ENCODE measurements around the gene MED13L. TPM values are rescaled to one million over a fixed set of nuclear protein-coding genes. Genes with fewer than 3 reads are reported as not detected.

The MED13L gene
- polyA plus RNA-seq, 1 of the 3 experiments (the other 2 are of a cell fraction), result 17.1 TPM

DNA sequence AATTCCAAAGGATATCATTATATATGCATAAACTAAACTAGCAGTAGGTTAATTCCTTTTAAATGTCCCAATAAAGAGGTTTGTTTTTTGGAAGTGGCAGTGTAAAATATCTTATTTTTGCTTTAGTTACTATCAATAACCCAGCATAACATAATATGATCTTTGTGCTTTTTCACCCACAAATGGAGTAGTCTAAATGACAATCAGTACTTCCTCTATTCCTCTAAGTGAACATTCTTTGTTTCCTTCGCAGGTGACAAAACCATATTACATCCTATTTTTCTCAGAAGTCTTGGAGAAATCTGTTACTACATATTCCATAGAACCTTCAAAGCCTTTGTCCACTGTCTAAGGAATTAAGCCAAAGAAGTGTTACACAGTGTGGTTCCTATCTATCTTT is 62.5 kb downstream of the MED13L start:
- WGBS (ENCODE audit: low lambda C conversion rate), result 88% methylated on average over 1 of the region's 1 CpG
- Histone ChIP-seq H2AFZ (ENCODE audit: low read depth) (no peak overlapping the region), H3K9me3 (no peaks in the 10 kb centered on the region), H3K9ac (no peak overlapping the region), H3K9me2 (no peaks in the 10 kb centered on the region), H3K4me1 (ENCODE audit: control insufficient read depth in 1 of 2, insufficient read depth in 2 of 2, low read depth in 1 of 2, low read length in 1 of 2) (peaks cover 0 to 8% of the 10 kb centered on the region in 2 experiments; a peak in 3 of 4 replicates), H3K79me2 (ENCODE audit: insufficient read depth) (peaks cover 100% of the 10 kb centered on the region), H4K20me1 (ENCODE audit: insufficient read depth) (peaks cover 96% of the 10 kb centered on the region), H3K4me2 (no peak overlapping the region), H3K27me3 (ENCODE audit: insufficient read depth) (no peaks in the 10 kb centered on the region), H3K27ac (ENCODE audit: low read depth in 2 of 2, low read length in 1 of 2) (no peak overlapping the region), H3F3A (replicated peaks; ENCODE audit: insufficient read depth) (no peaks in the 10 kb centered on the region), H3K36me3 (replicated peaks in 1 of 2; ENCODE audit: control insufficient read depth in 1 of 2, insufficient read depth in 2 of 2, low read length in 1 of 2) (no peaks in the 10 kb centered on the region), H3K4me3 (ENCODE audit: low read depth in 2 of 2, low read length in 1 of 2) (no peak overlapping the region)
- DNase-seq, result no peak
- ChIA-PET POLR2A (no interaction called here), CTCF (interaction anchor here (1.1 to 1.9 kb wide), 2 partner anchors 16 to 21 kb away, joined by 3 to 5 read pairs; no protein-coding TSS in a partner anchor)
- no peak for TF ChIP-seq NFIC (IDR thresholded peaks at IDR 0.05; ENCODE audit: borderline replicate concordance)
- TF ChIP-seq TEAD4 (IDR thresholded peaks at IDR 0.05; ENCODE audit: borderline replicate concordance, insufficient read depth), result no peak
- TF ChIP-seq FOXM1 (IDR thresholded peaks at IDR 0.05; ENCODE audit: low read depth), result no peak

DNA sequence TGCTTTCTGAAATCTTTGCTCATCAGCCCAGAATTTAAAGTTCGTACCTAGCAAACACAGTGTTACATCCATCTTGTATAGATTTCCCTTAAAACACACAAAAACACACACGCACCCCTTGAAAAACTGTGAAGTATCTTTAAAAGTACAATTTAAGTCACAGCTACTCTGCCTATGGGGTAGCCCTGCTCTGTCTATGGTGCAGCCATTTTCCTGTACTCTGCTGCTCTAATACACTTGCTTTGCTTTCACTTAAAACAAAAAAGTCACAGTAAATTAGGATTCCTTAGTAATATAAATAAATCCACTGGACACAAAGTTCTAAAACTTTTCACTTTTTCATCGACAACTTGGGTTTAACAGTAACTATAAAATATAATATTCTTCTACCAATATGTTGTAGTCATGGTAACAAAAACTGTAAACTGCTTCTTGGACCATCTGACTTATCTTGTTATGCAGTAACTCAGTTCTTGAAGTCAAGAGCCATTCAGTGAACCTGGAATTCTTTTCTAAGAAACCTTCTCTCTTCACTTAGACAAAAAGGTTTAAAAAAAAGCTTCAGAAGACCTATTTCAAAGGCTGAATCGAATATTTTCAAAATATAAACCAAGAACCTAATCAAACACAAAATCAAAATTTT is 63.5 kb downstream of the MED13L start:
- DNase-seq, result no peak
- H3K27ac ChIP-seq (ENCODE audit: low read depth in 2 of 2, low read length in 1 of 2), result no peak overlapping the region
- peaks cover 100% of the 10 kb centered on the region for H3K79me2 ChIP-seq (ENCODE audit: insufficient read depth)
- no peak overlapping the region for H2AFZ ChIP-seq (ENCODE audit: low read depth)
- peaks cover 0 to 15% of the 10 kb centered on the region in 2 experiments; a peak in 3 of 4 replicates for H3K4me1 ChIP-seq (ENCODE audit: control insufficient read depth in 1 of 2, insufficient read depth in 2 of 2, low read depth in 1 of 2, low read length in 1 of 2)
- H3K9ac ChIP-seq, result no peak overlapping the region
- no peak overlapping the region for H3K4me2 ChIP-seq
- ChIA-PET POLR2A (no interaction called here), CTCF (interaction anchor here (0.7 to 1.0 kb wide), 2 partner anchors 22 to 30 kb away, joined by 3 read pairs; no protein-coding TSS in a partner anchor)
- H3K4me3 ChIP-seq (ENCODE audit: low read depth in 2 of 2, low read length in 1 of 2), result no peak overlapping the region
- peaks cover 99% of the 10 kb centered on the region for H4K20me1 ChIP-seq (ENCODE audit: insufficient read depth)
- no peaks in the 10 kb centered on the region for H3K9me2 ChIP-seq
- H3K36me3 ChIP-seq (replicated peaks in 1 of 2; ENCODE audit: control insufficient read depth in 1 of 2, insufficient read depth in 2 of 2, low read length in 1 of 2), result no peaks in the 10 kb centered on the region
- H3K27me3 ChIP-seq (ENCODE audit: insufficient read depth), result no peaks in the 10 kb centered on the region
- H3F3A ChIP-seq (replicated peaks; ENCODE audit: insufficient read depth), result no peaks in the 10 kb centered on the region
- WGBS (ENCODE audit: low lambda C conversion rate), result 91% methylated on average over 4 of the region's 4 CpGs
- H3K9me3 ChIP-seq, result no peaks in the 10 kb centered on the region
- no peak for TF ChIP-seq SMC3 (IDR thresholded peaks at IDR 0.05; ENCODE audit: low read depth, low read length)
- TF ChIP-seq REST (IDR thresholded peaks at IDR 0.05; ENCODE audit: low read depth, low read length), result no peak
- TF ChIP-seq, protein P1, sequence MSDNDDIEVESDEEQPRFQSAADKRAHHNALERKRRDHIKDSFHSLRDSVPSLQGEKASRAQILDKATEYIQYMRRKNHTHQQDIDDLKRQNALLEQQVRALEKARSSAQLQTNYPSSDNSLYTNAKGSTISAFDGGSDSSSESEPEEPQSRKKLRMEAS (IDR thresholded peaks at IDR 0.05; ENCODE audit: low read depth), result no peak
- TF ChIP-seq MEF2A (IDR thresholded peaks at IDR 0.05; ENCODE audit: borderline replicate concordance, low read depth), result no peak
- no peak for TF ChIP-seq EZH2phosphoT487 (IDR thresholded peaks at IDR 0.05; ENCODE audit: borderline replicate concordance, low read depth)
- TF ChIP-seq FOXM1 (IDR thresholded peaks at IDR 0.05; ENCODE audit: low read depth), result no peak
- TF ChIP-seq SIN3A (IDR thresholded peaks at IDR 0.05; ENCODE audit: borderline replicate concordance, low read depth, low read length), result no peak
- no peak for TF ChIP-seq YY1 (IDR thresholded peaks at IDR 0.05; ENCODE audit: low read depth)
- TF ChIP-seq MXI1 (IDR thresholded peaks at IDR 0.05; ENCODE audit: low read depth, low read length), result no peak

Data from SK-N-SH (cell line).